ENCODE data around the gene NFIA.

Gene NFIA

GRCh38 chr1:61160526-61160925, 78.2 kb downstream of the NFIA start:
- no peak for DNase-seq

DNA sequence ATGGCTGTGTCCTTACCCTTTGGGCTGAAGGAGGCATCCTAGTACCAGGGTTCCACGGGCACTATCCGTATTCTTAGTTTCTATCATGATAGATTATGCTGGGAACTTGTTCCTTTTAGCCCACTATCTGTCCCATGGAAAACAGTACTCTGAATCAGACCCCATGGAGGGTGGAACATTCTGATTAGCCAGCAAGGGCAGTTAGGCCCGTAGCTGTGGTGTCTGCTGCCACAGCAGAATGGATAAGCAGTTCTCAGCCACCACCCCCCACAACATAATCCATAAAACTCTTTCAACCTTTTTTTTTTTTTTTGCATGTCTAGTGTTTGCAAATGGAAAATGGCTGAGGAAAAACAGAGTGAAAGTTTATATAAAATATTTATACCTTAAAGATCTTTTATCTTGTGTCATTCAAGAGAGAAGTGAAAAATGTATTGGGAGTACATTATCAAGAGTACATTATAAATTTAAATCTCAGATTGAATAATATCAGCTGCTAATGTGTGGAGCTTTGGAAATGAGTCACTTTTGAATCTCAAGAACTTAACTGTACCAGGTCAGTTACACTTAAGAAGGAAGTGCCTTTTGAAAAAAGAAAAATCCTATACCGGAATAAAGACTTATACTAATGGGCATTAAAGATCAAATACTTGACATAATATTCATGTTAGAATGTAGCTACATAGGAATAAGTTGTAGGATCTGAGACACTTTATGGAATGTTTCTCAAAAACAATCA, 80.3 kb downstream of the NFIA start:
- no peak for DNase-seq

DNA sequence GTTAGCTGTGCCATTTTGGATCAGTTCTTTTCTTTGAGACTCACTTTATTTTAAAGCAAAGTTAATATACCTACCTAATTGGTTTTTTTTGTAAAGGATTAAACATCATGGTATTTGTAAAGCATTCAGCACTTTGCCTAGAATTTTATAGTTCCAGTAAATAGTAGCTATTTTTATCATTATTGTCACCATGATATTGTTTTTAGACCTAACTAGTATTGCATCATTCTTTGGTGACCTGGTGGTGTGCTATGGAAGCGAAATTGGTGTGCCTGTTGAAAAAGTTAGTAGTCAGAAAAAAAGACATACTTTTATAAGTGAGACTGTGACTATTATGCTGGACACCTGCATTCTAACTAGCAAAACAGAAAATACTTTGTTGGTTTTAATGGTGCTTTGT, 81.0 kb downstream of the NFIA start:
- no peak for DNase-seq

DNA sequence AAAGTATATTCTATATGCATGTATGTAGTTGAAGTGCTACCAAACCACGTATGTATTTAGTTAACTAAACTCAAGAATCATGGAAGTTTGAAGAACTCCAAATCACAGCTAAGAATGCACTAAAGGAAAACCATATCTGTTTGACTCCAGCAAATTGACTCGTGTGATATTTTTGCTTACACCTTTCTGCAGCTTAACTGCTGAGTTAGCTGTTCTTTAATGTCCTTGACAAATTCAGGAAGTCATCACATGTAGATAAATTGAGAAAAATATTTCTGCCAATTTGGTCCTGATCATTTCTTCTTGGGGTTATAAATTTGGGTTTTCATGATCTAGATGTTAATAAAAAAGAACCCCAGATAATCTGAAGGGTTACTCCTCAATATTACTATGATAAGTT, 83.0 kb downstream of the NFIA start:
- DNase-seq: no peak

DNA sequence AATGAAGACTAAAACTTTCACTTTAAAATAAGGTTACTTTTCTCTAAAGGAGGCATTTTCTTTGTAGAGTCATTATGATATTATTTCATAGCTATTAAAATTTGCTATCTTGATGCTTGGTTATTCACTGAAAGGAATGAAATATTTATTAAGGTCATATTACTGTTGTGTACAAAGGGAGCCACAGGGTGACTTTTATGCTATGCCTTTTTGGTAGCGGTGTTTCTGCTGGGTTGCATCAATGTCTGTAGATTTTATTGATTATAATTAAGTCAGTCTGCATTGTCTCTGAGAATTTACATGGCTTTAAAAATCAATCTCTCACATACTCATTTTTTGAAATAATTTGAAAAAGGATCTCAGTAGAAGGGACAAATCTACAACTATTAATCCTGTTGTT, 84.9 kb downstream of the NFIA start:
- DNase-seq: no peak

GRCh38 chr1:61169045-61169444, 86.7 kb downstream of the NFIA start:
- DNase-seq: no peak

DNA sequence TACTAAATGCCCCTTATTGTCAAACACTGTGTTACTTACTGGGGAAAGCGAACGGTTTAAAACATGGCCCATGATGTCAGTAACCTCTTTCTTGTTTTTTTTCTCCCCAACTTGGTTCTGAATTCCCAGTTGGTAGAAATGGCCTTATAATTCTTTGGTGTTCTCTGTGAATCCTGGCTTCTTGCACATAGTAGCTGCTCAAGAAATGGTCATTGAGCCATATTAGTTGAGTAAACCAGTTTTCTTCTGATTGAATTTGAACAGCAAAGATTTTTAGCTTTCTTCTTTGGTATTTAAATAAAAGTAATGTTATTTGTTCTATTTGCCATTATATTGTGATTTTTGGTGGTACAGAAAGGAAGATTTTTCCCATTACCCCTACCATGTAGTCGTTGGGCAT, 87.3 kb downstream of the NFIA start:
- DNase-seq: no peak

DNA sequence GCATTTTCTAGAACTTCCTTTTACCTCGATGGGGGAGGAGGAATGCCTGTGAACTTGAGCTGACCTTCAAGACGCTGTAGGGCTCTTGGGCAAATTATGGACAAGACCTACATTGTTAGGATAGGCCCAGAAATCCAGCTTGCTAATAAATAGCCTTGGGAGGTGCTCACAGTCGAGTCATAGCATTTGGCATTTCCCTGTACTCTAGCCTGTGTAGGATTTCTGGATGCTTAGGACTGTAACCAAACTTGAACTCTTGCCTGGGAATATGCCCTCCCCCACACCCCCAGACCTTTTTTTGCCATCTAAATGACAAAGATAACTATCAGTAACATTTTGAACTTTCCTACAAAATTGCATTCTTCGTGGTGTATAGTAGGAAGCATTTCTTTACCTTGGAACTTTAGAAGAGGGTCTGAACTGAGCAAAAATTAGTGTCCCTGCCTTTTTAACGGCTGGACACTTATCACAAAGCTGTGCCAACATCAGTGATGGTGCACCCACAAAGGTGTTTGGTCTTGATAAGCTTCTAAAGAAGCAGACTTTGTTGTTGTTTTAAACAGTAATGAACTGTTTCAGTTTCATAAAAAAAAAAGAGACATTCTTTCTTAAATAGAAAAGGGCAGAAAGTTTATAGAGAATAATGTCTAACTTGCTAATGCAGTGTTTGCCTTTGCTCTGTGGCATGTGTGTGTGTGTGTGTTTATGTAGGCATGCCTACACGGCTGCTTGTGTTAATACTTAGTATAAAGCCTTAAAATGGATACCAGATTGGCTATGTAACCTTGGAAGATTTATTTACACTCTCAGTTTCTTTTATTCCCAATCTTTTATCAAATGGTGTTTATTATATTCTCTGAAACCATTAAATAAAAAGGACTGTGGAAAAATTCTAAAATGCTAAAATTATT, 88.2 kb downstream of the NFIA start:
- no peak for DNase-seq

- DNase-seq: no peak
These were observed 89.0 kb downstream of the NFIA start for GRCh38 chr1:61171346-61171745.

DNA sequence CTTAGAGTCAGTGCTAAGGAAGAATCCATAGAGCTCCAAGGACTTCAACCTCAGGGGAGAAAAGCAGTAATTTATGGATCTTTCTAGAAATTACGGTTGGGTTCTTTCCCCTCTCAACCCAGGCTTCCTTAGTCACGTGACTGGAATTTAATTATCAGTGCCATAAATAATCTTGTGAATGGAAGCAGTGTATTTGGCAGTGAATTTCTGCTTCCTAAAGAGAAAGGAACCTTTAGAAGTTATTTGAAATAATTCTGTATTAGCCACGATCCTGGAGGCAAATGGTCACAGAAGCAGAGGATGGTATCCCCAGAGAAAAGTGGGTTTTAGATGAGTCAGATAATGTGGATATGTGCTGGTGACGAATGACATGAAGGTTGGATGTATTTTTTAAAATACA, 89.6 kb downstream of the NFIA start:
- DNase-seq: no peak

DNA sequence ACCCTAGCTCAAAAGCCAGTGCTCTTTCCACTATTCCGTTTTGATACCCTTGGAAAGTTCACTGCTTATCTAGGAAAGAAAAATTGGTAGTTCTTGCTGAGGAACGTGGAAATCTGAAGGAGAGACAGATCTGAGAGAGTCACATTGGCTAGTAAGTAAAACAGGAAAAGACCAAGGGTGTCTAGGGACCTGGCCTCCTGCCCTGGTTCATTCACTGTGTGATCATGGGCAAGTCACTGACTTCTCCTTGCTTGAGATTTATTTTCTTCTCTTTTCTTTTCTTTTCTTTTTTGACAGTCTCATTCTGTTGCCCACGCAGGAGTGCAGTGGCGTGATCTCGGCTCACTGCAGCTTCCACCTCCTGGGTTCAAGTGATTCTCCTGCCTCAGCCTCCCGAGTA, 90.8 kb downstream of the NFIA start:
- no peak for DNase-seq

DNA sequence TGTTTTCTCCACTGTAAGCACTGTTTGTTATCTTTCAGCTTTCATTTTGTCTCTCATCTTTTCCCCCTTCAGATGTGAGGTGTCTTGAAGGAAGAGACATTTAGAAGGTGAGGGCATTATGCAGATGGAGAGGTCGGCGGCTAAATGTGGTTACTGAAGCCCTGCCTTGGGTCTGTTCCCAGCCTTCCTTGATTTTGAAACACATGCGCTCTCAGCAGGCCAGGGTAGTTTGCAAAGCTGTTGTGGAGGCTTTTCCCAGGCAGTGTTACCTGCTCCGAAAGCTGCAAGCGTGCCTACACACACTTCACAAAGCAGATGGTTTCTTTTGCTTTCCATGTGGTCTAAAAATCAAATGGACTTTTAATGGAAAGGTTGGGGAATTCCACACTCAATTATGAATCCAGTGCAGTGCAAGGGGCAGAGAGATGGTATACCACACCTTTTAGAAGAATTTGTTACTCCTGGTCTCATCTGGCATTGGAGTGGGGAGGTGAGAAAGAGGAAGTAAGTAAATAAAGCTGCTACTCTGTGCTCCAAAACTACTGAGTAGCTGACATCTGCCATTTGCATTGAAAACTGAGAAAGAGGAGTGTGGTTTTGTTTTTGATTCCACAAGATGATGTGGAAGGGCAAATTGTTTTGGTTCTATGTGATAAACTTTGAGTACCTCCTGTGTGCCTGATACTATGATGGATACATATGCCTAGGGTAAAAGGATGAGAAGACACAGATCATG, 91.9 kb downstream of the NFIA start:
- no peak for DNase-seq

DNA sequence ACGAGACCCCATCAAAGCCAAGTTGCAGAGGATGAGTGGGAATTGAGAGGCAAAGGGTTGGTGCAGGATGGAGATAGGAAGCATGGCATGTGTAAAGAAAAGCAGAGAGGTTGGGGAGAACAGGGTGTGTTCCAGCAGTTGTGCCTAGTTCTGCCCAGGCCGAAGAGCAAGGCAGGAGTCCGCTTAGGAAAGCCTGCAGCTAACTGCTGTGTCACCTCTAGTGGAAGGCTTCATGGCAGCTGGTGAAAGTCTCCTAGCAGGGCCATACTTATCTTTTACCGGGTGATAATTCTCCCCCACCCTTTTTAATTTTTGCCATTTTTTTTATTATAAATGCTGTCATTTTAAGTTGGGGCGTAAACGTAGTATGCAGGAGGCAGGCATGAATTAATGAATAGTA, 93.6 kb downstream of the NFIA start:
- DNase-seq: no peak

DNA sequence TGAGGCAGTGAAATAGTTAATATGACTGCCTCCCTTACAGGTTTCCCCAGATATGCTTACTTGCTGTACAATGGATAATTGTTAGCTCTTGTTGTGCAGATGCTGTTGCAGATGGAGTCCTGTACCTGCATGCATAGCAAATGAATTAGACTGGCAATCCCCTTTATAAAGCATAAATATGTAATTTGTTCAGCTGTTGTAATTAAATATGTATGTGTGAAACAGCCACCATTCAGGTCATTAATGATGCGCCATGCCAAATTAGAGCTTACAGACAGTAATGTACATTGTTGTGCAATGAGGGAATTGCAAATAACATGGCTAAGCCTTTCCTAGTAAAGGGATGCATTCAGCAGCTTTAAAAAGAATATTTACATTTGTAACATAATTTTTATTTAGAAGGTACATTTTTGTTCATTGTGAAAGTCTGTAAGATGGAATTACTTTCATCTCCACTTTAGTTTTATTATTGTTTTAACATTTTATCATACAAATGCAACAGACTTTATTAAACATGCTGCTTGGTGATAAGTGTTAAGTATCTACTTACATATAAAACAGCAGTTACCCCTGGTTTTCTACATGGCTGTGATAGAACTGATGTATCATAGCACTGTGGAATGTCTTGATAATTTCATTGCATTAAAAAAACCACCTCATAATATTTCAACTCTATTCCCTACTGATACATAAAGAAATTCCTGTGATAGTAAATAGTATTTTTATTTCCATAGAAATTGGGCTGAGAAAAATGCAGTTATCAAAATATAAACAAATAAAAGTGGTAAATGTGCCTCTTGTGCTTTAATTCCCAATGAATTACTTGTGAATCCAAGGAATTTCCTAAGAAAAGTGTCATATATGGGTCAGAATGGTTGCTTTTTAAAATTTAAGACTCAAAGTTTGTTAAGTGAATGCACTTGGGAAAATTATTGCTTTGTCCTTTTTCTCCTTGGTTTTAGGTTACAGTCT, 99.0 kb downstream of the NFIA start:
- no peak for DNase-seq

DNA sequence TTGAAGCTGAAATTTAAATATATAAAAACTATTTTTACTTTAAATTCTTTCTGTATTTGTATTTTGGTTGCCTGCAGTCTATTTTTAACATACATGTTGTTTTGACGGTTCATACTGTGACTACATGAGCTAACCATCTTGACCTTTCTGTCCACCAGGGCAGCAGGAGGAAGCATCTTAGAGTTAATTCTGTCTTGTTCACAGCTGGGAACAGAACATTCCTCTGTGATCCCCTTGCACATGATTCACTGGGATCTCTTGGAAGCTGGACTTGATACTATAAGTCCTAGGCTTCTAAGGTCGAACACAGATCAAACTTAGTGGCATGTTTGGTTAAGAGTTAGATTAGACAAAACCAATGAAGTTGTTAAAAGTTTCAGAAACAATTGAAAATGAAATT, 99.7 kb downstream of the NFIA start:
- DNase-seq: no peak

DNA sequence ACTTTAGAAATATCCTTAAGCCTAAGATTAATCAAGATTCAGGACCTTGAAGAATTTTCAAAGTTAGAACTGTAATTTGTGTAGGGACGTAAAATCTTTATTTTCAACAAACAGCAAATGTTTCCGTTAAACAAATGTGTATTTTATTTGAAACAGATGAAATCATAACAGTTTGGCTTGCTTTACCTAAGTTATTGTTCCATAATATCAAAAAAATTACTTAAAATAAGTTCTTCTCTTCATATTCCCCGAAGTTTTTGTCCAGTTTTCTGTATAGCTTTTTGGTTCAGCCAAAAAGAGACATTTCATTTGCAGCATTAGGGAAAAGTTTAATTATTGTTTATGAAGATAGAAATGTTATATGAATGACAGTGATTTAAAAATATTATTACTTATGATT, 100.1 kb downstream of the NFIA start:
- DNase-seq: no peak

DNA sequence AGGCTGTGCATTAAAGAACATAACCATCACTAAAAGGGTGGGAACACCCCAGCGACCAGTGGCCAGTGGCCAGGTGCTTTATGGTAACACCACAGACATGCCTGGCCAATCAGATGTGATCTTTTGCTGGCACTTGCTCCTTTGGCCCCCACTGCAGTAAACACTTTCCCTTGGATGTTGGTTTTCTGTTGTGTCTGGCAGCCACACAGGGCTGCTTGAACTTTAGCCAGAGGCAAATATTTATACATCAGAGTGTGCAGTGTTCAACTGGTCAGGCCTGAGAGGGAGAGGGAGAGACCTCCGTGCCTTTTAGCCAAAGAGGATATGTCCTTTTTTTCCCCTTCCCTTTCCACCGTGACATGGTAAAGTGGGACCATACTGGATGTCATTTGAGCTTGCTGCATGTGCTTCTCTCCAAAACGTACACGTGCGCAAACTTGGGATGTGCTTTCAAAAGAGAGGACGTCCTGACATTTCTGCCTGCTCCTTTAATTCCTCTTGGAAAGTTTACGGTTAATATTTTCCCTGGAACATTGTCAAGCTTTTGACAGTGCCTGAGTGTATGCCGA, 101.2 kb downstream of the NFIA start:
- no peak for DNase-seq

GRCh38 chr1:61184040-61184713, 101.8 kb downstream of the NFIA start:
- no peak for DNase-seq

- DNase-seq: no peak
These were observed 102.3 kb downstream of the NFIA start for GRCh38 chr1:61184714-61185106.

- DNase-seq: no peak
These were observed 104.4 kb downstream of the NFIA start for GRCh38 chr1:61186753-61187152.

DNA sequence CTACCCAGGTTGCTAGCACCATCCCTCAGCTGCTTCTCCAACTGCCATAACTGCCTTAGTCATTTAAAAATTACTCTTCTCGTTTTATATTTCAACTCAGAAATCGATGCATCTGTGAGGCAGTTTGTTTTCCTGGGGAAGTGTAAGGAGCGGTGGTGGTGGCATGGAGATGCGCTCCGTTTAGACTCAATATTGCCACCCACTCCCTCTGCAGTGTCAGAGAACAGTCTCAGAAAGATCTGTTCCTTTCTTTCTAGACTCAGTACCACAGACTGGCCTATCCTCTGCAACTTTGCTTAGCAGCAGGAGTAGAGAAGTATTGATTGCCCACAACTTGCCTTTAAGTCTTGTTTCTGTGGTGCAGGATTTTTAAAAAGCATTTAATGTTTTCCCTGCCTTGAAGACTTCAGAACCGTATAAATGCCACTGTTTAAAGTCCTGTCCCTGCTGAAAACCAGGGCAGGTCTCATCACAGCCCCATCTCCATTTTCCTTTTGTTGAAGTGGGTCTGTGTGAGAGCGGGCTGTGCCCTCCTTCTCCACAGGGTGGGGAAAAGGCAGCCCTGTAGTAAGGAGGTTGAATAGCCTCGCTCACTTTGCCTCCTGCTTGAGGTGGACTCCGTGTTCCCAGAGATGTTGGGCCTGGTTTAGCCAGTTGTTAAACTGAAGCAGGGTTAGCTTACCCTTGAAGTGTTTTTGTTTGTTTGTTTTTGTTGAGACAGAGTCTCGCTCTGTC, 105.2 kb downstream of the NFIA start:
- no peak for DNase-seq
